ENCODE measurements around the gene UVRAG. TPM values are rescaled to one million over a fixed set of nuclear protein-coding genes. Genes with fewer than 3 reads are reported as not detected.

UVRAG gene
- total RNA-seq, 1 donor from 2014 or later = 15.1 TPM

DNA sequence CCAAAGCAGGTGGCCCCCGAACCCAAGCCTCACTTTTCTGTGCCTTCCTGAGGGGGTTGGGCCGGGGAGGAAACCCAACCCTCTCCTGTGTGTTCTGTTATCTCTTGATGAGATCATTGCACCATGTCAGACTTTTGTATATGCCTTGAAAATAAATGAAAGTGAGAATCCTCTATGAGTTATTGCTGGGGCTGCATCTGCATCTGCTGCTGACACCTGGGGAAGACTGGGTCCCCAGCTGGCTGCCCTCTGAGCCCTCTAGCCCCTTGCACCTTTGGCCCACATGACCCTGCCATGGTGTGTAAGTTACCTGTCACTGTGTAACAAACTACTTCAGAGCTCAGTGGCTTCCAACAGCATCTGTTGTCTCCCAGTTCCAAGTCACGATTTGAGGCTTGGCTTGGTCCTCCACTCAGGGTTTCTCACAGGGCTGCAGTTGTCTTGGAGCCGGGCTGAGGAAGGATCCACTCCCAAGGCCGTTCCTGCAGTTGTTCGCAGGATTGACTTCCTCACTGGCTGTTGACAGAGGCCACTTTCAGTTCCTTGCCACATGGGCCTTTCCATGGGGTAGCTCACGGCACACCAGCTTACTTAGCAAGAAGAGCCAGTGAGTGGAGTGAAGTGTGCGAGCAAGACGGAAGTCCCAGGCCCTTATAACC lies 13.5 kb upstream of the UVRAG start:
- no peak for DNase-seq (ENCODE audit: missing footprints)
- intact Hi-C loops (cut with DNase I) = loop anchor here (2.0 kb wide), 1 partner anchor 351 kb away; no protein-coding TSS in a partner anchor
- ATAC-seq = peak; percentile 34

DNA sequence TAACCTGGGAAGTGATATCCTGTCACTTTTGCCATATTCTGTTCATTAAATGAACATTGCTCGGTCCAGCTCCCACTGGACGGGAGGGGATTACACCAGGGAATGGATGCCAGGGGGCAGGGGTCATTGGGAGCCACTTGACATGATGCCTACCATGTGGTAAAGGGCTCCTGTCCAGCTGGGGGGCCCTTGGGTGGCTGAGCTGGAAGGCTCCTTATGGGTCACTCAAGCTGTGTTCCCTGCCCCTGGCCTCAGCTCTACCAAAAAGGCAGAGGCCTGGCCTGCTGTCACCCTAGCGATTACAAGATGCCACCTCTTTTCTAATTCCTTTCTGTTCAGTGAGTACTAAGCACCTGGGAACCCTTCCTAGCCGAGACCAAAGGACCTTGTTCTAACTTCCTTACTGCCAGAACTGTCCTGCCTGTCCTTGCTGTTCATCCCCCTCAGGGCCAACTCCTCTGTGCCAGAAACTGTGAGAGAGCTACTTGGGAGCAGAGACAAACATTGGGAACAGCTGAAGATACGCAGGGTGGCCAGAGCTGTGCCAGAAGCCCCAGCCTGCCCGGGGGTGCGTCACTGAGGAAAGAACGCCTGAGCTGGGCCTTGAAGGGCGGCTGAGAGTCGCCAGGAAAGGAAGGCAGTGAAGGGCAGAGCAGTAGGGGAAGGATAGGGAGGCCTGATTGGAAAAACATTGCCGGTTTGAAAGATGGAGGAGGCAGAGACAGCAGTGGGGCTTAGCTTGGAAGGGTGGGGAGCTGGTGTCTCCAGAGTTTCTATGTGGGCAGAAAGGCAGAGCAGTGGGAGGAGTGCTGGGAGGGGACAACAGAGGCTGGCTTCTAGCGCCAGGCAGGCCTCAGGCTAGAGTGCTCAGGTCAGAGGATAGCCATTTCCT lies 12.7 kb upstream of the UVRAG start:
- intact Hi-C loops (cut with DNase I) = loop anchor here (2.0 kb wide), 1 partner anchor 351 kb away; no protein-coding TSS in a partner anchor
- no peak for DNase-seq (ENCODE audit: missing footprints)
- peak; percentile 21 for ATAC-seq

DNA sequence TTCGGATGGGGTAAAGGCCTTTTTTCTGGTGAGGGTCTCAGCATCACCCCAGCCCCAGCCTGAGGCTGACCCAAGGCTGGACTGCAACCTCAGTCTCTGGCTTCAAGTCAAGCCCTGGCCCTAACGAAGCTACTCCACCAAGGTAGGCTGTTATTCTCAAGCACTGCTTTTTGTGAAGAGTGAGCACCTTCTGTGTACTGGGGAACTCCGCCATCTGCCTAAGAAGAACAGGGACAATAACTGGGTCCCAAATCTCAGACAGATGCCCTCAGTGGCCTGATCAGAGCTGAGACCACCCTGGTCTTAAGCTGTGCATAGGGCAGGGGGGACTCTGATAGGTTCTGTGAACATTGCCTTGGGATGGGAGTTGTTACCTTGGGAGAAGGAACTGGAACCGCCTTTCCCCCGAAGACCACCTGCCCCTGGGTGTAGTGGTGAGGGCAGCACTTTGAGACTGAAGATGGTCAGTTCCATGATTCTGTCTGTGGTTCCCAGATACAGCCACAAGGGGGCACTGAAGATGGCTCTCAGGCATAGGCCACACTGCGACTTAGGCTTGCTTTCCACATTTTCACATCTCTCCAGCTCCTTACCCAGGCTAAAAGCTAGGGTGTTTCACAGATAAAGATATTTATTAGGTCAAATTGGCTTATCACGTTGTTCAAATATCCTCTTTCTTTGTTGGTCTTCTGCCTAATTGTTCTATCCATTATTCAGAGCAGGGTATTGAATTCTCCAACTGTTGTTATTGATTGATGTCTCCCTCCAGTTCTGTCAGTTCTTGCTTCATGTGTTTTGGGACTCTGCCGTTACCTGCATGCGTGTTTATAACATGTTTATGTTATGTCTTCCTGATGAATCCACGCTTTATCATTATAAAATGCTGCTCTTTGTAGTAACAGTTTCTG lies 11.8 kb upstream of the UVRAG start:
- intact Hi-C loops (cut with DNase I) = loop anchor here (1.0 to 2.0 kb wide), 2 partner anchors 65 to 350 kb away; no protein-coding TSS in a partner anchor
- no peak for DNase-seq (ENCODE audit: missing footprints)
- ATAC-seq = peak; percentile 83

DNA sequence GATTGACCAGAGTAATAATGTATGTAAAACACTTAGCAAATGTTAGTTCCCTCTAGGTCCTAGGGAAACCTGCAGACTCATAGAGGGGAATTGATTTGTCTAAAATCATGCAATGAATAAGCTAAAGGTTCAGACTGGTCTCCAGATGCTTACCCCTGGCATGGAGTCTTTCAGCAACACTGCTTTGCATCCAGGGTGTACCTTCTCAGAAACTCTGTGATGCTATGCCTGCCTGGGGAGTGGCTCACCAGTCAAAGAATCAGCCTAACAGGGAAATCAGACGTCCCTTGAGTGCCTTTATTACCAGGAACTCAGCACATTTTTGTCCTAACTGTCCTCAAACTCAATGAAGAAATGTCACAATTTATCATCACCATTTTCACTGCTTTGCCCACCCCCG lies 5.9 kb upstream of the UVRAG start:
- intact Hi-C loops (cut with DNase I) = no loop called here
- no peak for DNase-seq (ENCODE audit: missing footprints)
- no peak for ATAC-seq

DNA sequence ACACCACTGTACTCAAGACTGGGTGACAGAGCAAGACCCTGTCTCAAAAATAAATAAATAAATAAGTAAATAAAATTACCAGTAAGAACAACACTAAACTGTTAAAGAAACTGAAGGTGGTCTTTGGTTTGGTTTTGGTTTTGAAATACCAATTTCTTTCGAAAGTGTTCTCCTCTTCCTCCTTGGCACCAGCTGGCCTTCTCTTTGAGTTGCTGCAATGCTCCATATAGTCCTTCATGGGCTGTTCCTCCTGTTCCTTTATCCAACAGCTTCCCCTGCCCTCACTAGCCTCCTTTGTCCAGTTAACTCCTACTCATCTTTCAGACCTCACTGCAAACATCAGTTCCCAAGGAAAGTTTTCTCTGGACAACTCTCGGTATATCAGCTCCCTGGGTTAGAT lies 5.0 kb upstream of the UVRAG start:
- ATAC-seq = no peak
- intact Hi-C loops (cut with DNase I) = no loop called here
- DNase-seq (ENCODE audit: missing footprints) = no peak

DNA sequence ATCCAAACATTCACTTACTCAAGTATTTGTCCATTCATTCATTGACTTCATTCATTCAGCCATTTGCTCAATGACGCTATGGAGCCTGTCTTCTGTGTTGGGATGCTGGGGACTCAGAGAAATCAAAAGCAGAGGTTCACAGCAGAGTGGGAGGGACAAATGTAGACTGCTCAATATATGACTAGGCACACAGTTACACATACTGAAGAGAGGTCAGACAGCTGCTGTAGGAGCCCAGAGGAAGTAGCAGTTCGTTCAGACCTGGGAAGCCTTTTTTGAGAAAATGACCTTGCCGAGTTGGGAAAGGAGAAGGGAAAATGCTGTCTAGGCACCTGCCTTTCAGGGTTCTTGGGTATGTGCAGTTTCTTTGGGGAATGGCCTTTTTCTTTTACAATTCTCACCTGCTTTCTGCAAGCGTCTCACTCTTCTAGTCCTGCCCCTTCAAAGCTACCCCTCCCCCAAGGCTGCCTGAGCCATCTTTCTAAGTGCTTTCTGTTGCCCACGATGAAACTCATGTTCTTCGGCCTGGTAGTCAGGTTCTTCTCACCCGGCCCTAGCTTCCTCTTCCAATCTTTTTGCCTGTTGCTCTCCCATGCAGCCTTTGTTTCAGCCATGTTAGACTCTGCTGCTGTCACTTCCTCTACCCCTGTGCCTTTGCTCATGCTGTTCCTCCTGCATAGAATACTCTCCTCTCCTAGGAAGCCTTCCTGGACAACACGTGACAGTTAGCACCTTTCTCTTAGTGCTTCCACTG lies 4.2 kb upstream of the UVRAG start:
- intact Hi-C loops (cut with DNase I) = no loop called here
- no peak for DNase-seq (ENCODE audit: missing footprints)

DNA sequence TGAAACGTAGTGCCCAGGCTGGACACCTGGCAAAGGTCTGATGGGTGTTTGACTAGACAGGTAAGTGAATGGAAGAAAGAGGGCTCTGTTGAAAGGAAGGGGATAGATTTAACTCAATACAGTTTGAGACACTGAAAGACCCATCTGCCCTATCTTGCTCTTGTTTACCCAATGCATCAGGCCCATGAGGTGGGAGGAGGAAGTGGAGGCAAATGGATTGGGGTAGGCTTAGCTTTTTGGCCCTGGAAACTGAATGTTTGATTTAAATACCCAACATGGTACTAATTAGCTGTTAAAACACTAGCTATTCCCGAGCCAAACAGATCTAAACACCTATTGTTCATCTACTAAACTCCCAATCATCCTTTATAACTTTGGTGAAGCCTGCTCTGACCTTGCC lies 3.5 kb upstream of the UVRAG start:
- intact Hi-C loops (cut with DNase I) = no loop called here
- DNase-seq (ENCODE audit: missing footprints) (no peak), ATAC-seq (no peak)

More for the DNA sequence above, 4.2 kb upstream of the UVRAG start:
- ATAC-seq = no peak

DNA sequence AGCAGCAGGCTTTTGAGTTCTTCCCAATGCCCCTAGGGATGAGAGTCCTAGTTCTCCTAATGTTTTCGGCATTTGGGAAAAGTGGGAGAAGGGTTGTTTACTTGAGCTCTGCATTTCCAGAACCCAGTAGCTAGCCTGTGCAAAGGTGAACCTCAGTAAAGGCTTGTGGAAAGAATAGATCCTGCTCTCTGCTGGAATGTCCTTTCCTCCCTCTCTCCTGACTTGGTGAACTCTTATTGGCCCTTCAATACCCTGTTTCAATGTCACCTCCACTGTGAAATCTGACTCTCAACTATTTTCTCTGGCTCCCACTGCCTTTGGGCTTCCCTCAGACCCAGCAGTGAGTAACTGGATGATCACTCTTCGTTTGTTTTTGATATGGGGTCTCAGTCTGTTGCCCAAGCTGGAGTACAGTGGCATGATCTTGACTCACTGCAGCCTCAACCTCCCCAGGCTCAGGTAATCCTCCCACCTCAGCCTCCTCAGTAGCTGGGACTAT lies 2.4 kb upstream of the UVRAG start:
- no peak for DNase-seq (ENCODE audit: missing footprints)
- intact Hi-C loops (cut with DNase I) = no loop called here
- no peak for ATAC-seq

DNA sequence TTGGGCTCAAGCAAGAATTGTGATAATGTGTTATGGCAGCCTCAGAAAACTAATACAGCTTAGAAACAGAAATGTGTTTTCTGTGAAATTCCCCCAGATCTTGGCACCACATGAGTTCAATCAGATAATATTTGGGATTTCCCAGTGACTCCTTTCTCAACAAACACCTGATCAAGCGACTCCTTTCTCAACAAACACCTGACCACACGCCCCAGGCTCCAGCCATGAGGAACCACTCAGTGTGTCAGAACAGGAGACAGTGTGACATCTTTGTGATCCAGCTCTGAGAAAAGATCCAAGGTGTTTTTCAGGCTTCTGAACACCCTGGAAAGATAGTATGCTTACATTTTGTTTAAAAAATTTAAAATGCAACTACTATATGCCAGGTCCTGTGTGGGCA lies 1.9 kb upstream of the UVRAG start:
- ATAC-seq (no peak), DNase-seq (ENCODE audit: missing footprints) (no peak)
- intact Hi-C loops (cut with DNase I) = no loop called here

DNA sequence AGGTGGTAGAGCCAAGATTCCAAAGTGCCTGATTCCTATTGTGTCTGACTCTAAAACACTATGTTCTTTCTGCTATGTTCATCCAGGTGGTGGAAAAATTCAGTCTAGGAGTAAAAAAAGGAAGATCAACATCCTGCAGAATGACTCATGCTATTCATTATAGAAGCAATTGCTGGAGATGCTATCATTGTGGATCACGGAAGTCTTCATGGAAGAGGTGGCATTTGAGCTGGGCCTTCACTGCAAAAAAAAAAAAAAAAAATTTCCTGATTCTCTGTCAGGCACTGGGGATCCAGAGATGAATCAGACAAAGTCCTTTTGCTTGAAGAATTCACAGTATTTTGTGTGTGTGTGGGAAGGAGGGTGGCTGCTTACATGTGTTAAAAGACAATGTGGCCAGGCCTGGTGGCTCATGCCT lies 1.4 kb upstream of the UVRAG start:
- intact Hi-C loops (cut with DNase I) = no loop called here

DNA sequence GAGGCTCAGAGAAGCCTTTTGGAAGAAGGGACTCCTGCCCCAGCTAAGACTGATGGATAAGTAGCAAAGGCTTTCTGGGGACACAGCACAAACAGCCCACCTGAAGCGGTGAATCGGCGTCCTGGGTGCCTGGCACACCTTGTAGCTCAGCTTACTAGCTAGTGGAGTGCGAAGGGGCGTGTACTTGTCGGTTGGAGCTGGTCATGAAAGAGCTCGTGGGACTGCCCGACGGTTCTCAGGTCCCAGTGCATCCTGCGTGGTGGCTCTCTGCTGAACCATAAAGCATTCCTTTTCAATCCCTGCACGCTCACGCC lies 690 bp upstream of the UVRAG start:
- ATAC-seq = no peak

More for the DNA sequence above, 1.4 kb upstream of the UVRAG start:
- DNase-seq (ENCODE audit: missing footprints) (no peak), ATAC-seq (no peak)

DNA sequence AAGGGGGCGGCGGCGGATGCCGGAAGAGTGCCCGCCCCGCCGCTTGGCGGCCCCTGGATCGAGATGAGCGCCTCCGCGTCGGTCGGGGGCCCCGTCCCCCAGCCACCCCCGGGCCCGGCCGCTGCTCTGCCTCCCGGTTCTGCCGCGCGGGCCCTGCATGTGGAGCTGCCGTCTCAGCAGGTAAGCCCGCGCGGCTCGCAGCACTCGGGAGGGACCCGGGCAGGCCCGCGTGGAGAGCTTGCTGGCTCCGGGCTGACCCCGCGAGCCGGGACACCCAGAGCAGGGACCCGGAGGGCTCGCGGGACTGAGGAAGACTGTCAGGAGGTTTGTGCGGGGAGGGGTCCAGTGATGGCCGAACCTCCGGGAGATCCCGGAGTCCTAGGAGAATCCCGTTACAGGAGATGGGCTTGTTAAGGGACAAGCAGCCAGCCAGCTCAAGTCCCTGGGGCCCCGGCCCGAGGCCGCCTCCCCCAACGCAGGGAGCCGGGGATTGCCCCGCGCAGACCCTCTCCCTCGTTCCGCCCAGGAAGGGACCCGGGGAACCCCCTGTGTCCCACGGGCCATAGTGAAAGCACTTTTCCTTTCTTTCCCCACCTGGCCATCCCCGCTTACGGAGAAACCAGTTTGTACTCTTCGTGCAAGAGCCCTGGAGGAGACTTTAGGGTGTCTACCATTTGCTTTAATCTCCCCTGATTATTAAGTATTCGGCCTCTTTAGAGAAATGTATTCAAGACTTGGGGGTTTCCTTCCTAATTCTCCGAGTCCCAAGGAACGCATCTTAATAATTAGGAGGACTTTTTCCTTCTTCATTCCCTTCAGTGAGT lies 547 bp downstream of the UVRAG start:
- intact Hi-C loops (cut with DNase I) = no loop called here
- ATAC-seq (peak; percentile 14), DNase-seq (ENCODE audit: missing footprints) (peak; percentile 86)

More for the DNA sequence above, 690 bp upstream of the UVRAG start:
- intact Hi-C loops (cut with DNase I) = no loop called here
- no peak for DNase-seq (ENCODE audit: missing footprints)

DNA sequence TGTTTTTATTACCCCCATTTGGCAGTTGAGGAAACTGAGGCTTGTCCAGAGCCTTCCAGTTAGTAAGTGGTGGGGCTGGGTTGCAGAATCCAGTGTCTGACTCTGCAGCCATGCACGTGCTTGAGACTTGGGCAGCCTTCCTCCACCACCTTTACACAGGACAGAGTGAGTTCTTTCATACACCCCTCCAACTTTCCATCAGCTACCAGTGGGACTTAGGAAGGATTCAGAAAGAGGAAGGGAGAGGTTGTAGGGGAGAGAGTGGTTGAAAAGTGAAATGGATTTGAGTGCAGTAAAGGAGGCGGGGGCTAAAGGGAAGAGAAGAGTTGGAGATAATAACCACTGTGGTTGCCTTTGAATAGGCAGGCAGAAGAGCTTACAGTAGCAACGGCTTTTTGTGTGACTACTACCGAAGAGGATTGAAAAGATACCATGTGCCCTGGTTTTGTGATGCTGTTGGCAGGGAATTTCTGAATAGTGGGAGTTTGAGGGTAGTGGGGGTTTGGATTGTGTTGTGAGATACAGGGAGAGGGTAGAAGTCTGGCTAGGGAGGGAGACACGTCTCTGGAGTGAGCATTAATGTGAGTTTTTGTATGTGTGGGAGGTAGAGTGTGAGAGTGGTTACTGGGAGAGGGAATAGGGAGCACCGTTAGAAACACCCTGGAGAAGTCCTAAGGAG lies 1.7 kb downstream of the UVRAG start:
- DNase-seq (ENCODE audit: missing footprints) (no peak), ATAC-seq (no peak)
- intact Hi-C loops (cut with DNase I) = no loop called here

DNA sequence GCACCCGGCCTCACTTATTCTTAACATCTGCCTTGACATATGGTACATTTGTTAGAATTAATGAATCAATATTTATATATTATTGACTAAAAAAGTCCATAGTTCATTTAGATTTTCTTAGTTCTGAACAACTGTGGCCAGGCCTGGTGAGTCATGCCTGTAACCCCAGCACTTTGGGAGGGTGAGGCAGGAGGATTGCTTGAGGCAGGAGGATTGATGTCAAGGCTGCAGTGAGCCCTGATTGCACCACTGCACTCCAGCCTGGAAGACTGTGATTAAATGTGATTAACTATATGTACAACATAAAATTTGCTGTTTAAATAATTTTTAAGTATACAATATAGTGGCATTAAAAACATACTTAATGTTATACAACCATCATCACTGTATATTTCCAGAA lies 5.6 kb downstream of the UVRAG start:
- no peak for ATAC-seq
- intact Hi-C loops (cut with DNase I) = no loop called here
- DNase-seq (ENCODE audit: missing footprints) = no peak

DNA sequence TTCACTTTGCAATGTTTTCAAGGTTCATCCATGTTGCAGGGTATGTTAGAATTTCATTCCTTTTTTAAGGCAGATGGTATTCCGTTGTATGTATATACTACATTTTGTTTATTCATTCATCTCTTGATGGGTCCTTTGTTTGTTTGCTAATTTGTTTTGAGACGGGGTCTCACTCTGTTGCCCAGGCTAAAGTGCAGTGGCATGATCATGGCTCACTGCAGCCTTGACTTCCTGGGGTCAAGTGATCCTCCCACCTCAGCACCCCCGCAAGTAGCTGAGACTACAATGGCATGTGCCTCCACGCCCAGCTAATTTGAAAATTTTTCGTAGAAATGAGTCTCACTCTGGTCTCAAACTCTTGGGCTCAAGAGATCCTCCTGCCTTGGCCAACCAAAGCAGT lies 6.2 kb downstream of the UVRAG start:
- intact Hi-C loops (cut with DNase I) = no loop called here
- ATAC-seq (no peak), DNase-seq (ENCODE audit: missing footprints) (no peak)

DNA sequence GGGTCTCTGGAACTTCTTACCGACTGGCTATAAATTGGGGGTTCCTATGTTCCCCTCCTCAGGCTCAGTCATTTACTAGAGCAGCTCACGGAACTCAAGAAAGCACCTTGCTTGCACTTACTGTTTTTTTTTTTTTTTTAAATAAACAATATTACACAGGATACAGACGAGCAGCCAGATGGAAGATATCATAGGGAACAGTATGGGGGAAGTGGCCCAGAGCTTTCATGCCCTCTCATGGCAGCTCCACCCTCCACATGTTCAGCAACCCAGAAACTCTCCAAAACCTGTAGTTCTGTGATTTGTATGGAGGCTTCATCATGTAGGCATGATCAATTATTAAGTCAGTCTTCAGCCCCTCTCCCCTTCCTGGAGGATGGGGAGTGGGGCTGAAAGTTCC lies 7.5 kb downstream of the UVRAG start:
- DNase-seq (ENCODE audit: missing footprints) = no peak
- ATAC-seq = no peak
- intact Hi-C loops (cut with DNase I) = no loop called here

DNA sequence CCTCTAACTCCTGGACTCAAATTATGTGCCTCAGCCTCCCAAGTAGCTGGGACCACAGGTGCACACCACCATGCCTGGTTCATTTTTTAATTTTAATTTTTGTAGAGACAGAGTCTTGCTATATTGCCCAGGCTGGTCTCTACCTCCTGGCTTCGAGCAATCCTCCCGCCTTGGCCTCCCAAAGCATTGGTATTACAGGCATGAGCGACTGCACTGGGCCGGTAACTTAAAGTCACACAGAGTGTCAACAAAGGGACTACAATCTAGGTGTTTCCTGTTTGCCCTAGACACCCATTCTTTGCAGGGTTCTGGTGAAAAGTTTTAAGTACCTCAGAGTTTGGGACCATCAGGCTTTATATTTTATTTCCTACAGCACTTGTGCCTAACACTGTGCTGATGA lies 8.4 kb downstream of the UVRAG start:
- no peak for DNase-seq (ENCODE audit: missing footprints)
- intact Hi-C loops (cut with DNase I) = no loop called here
- ATAC-seq = no peak

Measured in Right ventricle myocardium inferior (tissue), 1 donor.